UCSD-AML1 (cell line): Measurements from ENCODE around the gene P2RY6.

Source experiments
- DNase-seq: peaks from one replicate; lab custom pipeline; 2025; ENCODE audit not compliant: unreplicated experiment; lab: John Stamatoyannopoulos, UW

Gene P2RY6

GRCh38 chr11:73275381-73275750, 3.2 kb downstream of the P2RY6 start:
- DNase-seq = no peak

GRCh38 chr11:73277467-73277866, 5.3 kb downstream of the P2RY6 start:
- DNase-seq = no peak

- no peak for DNase-seq
These were observed 8.5 kb downstream of the P2RY6 start for GRCh38 chr11:73280626-73281025.

GRCh38 chr11:73281201-73281741, 9.1 kb downstream of the P2RY6 start:
- DNase-seq = no peak

- no peak for DNase-seq
These were observed 9.9 kb downstream of the P2RY6 start for GRCh38 chr11:73281796-73282660.

GRCh38 chr11:73283276-73284000, 11.3 kb downstream of the P2RY6 start:
- DNase-seq = no peak

- no peak for DNase-seq
These were observed 12.0 kb downstream of the P2RY6 start for GRCh38 chr11:73284106-73284505.

- DNase-seq = no peak
These were observed 13.6 kb downstream of the P2RY6 start for GRCh38 chr11:73285721-73286120.

GRCh38 chr11:73286240-73286810, 14.2 kb downstream of the P2RY6 start:
- DNase-seq = no peak

GRCh38 chr11:73287400-73288101, 15.4 kb downstream of the P2RY6 start:
- DNase-seq = no peak

GRCh38 chr11:73288192-73288872, 16.2 kb downstream of the P2RY6 start:
- peak; percentile 36 for DNase-seq

GRCh38 chr11:73288873-73289707, 17.0 kb downstream of the P2RY6 start:
- DNase-seq = peak; percentile 72

- DNase-seq = no peak
These were observed 18.4 kb downstream of the P2RY6 start for GRCh38 chr11:73290536-73290935.

GRCh38 chr11:73291196-73291595, 19.1 kb downstream of the P2RY6 start:
- DNase-seq = no peak

GRCh38 chr11:73291781-73292524, 19.8 kb downstream of the P2RY6 start:
- no peak for DNase-seq

- DNase-seq = no peak
These were observed 20.4 kb downstream of the P2RY6 start for GRCh38 chr11:73292525-73292894.

GRCh38 chr11:73293356-73293936, 21.3 kb downstream of the P2RY6 start:
- DNase-seq = no peak

GRCh38 chr11:73294604-73295003, 22.5 kb downstream of the P2RY6 start:
- no peak for DNase-seq
